ENCODE measurements around the gene C6orf132. TPM values are rescaled to one million over a fixed set of nuclear protein-coding genes. Genes with fewer than 3 reads are reported as not detected.

Gene C6orf132
- total and polyA plus RNA-seq, 9 of the 15 experiments (the other 6 are each of a cell fraction or from before 2014, with no cell fraction given), result 0.06 to 0.35 (median 0.14) TPM

DNA sequence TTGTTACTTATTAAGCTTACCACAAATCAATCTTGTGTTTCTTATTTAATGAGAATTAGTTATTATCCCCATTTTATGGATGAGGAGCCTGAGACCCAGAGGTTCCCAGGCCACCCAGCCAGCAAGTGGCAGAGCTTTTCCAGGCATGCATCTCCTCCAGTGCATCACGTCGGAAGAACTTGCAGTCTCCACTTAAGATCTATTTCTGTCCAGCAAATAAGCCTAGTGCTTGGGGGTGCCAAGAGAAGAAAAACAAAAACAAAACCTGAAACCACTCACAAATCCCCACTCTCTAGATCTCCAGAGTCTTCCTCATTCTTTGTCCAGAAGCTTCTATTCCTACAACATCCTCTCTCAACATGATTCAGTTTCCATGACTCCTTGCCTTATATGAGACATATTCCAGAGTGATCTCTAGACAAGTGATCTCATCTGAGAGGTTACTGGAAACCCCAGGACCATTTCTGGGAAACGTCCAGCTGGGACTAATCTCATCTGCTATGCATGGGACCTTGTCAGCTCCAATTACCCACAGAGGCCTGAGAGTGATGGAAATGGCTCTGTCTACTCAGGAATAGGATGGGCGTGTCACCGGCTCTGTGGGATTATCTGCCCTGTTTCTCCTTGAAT lies 48.2 kb upstream of the C6orf132 start (continued):
- peak; percentile 92 for TF ChIP-seq ZBTB5 (IDR thresholded peaks at IDR 0.05)

DNA sequence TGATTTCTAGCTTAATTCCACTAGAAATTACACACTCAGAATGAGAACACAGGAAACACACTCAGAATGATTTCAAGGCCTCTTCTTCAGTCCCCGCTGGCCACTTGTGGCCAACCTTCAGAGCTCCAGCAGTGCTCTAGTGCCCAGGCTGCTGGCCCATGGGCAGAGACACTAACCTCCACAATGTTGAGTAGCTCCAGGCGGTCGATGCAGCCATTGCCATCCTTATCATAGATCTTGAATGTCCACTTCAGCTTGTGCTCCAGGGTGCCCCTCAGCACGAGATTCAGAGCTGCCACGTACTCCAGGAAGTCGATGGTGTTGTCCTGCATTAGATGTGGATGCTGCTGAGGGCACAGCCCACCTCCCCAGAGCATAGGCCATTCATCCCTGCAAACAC lies 46.0 kb upstream of the C6orf132 start:
- no peak for DNase-seq (ENCODE audit: extremely low read depth in 1 of 4, low spot score in 3 of 4)
- Histone ChIP-seq H3K9ac (ENCODE audit: insufficient read depth in 1 of 2, low read depth in 2 of 2, low read length in 2 of 2) (peak overlapping the region in 1 of 2 experiments; percentile 38; a peak in 1 of 4 replicates), H3K4me2 (ENCODE audit: insufficient read depth, low read length) (no peak overlapping the region), H3K79me2 (ENCODE audit: control insufficient read depth, insufficient read depth, low read length) (no peaks in the 10 kb centered on the region), H3K9me3 (replicated peaks; ENCODE audit: control insufficient read depth, insufficient read depth, low read depth, low read length) (no peaks in the 10 kb centered on the region), H3K4me3 (no peak overlapping the region), H4K20me1 (replicated peaks; ENCODE audit: control insufficient read depth, insufficient read depth, low read length) (no peaks in the 10 kb centered on the region), H3K27me3 (ENCODE audit: control insufficient read depth in 2 of 2, insufficient read depth in 2 of 2, low read length in 2 of 2) (no peaks in the 10 kb centered on the region), H3K36me3 (ENCODE audit: control insufficient read depth, insufficient read depth, low read length) (no peaks in the 10 kb centered on the region), H2AFZ (ENCODE audit: low read depth, low read length) (no peak overlapping the region), H3K9me1 (ENCODE audit: control insufficient read depth, insufficient read depth, low read length) (no peaks in the 10 kb centered on the region), H3K4me1 (replicated peaks in 1 of 2; ENCODE audit: control insufficient read depth in 2 of 2, insufficient read depth in 2 of 2, low read length in 2 of 2) (peaks cover 11 to 14% of the 10 kb centered on the region in 2 experiments), H3K27ac (ENCODE audit: extremely low read depth, low read depth, low read length) (no peak overlapping the region)
- BruUV-seq (replicated peaks), result no TSS peak
- ATAC-seq, result no peak
- ChIA-PET CTCF (ENCODE audit: low intra/inter-chr PET ratio) (no interaction called here), POLR2A (interaction anchor here (0.7 to 1.4 kb wide), 5 partner anchors 9 to 106 kb away, joined by 3 to 4 read pairs (median 3); no protein-coding TSS in a partner anchor)
- in situ Hi-C loops (cut with MboI), result no loop called here
- TF ChIP-seq ZSCAN29 (IDR thresholded peaks at IDR 0.05) (no peak), BRF1 (IDR thresholded peaks at IDR 0.05; ENCODE audit: borderline replicate concordance, extremely low read depth, insufficient read length) (no peak), KDM4B (IDR thresholded peaks at IDR 0.05; ENCODE audit: borderline replicate concordance in 2 of 2, low read depth in 1 of 2) (no peak), GATA2 (CRISPR knock-in tag; IDR thresholded peaks at IDR 0.05) (peak; percentile 39; the same call in 1 of the 2 replicates), BDP1 (IDR thresholded peaks at IDR 0.05; ENCODE audit: insufficient read depth, insufficient read length) (no peak), PURB (CRISPR knock-in tag; IDR thresholded peaks at IDR 0.05; ENCODE audit: low read depth) (no peak)
- TF ChIP-seq, protein P1, sequence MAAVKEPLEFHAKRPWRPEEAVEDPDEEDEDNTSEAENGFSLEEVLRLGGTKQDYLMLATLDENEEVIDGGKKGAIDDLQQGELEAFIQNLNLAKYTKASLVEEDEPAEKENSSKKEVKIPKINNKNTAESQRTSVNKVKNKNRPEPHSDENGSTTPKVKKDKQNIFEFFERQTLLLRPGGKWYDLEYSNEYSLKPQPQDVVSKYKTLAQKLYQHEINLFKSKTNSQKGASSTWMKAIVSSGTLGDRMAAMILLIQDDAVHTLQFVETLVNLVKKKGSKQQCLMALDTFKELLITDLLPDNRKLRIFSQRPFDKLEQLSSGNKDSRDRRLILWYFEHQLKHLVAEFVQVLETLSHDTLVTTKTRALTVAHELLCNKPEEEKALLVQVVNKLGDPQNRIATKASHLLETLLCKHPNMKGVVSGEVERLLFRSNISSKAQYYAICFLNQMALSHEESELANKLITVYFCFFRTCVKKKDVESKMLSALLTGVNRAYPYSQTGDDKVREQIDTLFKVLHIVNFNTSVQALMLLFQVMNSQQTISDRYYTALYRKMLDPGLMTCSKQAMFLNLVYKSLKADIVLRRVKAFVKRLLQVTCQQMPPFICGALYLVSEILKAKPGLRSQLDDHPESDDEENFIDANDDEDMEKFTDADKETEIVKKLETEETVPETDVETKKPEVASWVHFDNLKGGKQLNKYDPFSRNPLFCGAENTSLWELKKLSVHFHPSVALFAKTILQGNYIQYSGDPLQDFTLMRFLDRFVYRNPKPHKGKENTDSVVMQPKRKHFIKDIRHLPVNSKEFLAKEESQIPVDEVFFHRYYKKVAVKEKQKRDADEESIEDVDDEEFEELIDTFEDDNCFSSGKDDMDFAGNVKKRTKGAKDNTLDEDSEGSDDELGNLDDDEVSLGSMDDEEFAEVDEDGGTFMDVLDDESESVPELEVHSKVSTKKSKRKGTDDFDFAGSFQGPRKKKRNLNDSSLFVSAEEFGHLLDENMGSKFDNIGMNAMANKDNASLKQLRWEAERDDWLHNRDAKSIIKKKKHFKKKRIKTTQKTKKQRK (IDR thresholded peaks at IDR 0.05; ENCODE audit: borderline replicate concordance, low read depth, low read length), result 0 out of 2 replicates have a peak, but pooled peaks have one; percentile 21
- TF ChIP-seq, protein P2, sequence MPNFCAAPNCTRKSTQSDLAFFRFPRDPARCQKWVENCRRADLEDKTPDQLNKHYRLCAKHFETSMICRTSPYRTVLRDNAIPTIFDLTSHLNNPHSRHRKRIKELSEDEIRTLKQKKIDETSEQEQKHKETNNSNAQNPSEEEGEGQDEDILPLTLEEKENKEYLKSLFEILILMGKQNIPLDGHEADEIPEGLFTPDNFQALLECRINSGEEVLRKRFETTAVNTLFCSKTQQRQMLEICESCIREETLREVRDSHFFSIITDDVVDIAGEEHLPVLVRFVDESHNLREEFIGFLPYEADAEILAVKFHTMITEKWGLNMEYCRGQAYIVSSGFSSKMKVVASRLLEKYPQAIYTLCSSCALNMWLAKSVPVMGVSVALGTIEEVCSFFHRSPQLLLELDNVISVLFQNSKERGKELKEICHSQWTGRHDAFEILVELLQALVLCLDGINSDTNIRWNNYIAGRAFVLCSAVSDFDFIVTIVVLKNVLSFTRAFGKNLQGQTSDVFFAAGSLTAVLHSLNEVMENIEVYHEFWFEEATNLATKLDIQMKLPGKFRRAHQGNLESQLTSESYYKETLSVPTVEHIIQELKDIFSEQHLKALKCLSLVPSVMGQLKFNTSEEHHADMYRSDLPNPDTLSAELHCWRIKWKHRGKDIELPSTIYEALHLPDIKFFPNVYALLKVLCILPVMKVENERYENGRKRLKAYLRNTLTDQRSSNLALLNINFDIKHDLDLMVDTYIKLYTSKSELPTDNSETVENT (CRISPR knock-in tag; IDR thresholded peaks at IDR 0.05), result no peak
- 53% methylated on average over 6 of the region's 6 CpGs for WGBS (ENCODE audit: insufficient coverage, low coverage, missing lambda C conversion rate)
- no peak for FAIRE-seq
- intact Hi-C loops (cut with micrococcal nuclease), result no loop called here

Data from K562 (cell line).